Ascending aorta (tissue), 2 donors: Measurements from ENCODE around the gene MT1H. TPM values are rescaled to one million over a fixed set of nuclear protein-coding genes. Genes with fewer than 3 reads are reported as not detected.

Experiments used
- DNase-seq, 2 donors: peaks; one replicate each; pipeline ENCODE4 v3.0.0-alpha.2; 2019; ENCODE audit warnings: low spot score in 2 of 2
- H3K27ac ChIP-seq, 2 donors: fragments of 200-600 bp; sonication (generic); one replicate each; pipeline ENCODE4 v1.5.1; 2016 to 2017; ENCODE audit warnings: mild to moderate bottlenecking in 1 of 2
- H3K27me3 ChIP-seq: fragments of 200-600 bp; sonication (generic); one replicate; pipeline ENCODE4 v1.5.1; 2017
- H3K36me3 ChIP-seq, 2 donors: fragments of 200-600 bp; sonication (generic); one replicate each; pipeline ENCODE4 v1.5.1; 2016
- H3K4me1 ChIP-seq, 2 donors: fragments of 200-600 bp; sonication (generic); one replicate each; pipeline ENCODE4 v1.5.1; 2016 to 2017; ENCODE audit warnings: mild to moderate bottlenecking in 1 of 2
- H3K4me3 ChIP-seq, 2 donors: fragments of 200-600 bp; sonication (generic); one replicate each; pipeline ENCODE4 v1.5.1; 2016 to 2017; ENCODE audit warnings: mild to moderate bottlenecking in 1 of 2
- H3K9me3 ChIP-seq, 2 donors: fragments of 200-600 bp; sonication (generic); one replicate each; pipeline ENCODE4 v1.5.1; 2016
- CTCF ChIP-seq, 3 experiments: fragments of 200-600 bp in 2 of 3; fragments of 450-650 bp in 1 of 3; sonication (generic) in 2 of 3; IDR thresholded peaks; one replicate each; pipeline ENCODE4 v1.5.1; 2016 to 2019; ENCODE audit warnings: antibody characterized with exemption in 3 of 3, mild to moderate bottlenecking in 1 of 3, moderate library complexity in 1 of 3
- intact Hi-C: fragments of 100-400 bp; cut with DNase I; formaldehyde crosslinking; loops from one replicate; pipeline ENCODE4 v1.15.1; 2023
- total RNA-seq: library from RNA; depleted of rRNA; stranded (reverse); fragments of >200 nt; gene quantifications from one replicate; pipeline ENCODE4 v1.1.0, GENCODE V29; 2016

Gene MT1H
- total RNA-seq, 1 donor from 2014 or later = not detected

DNA sequence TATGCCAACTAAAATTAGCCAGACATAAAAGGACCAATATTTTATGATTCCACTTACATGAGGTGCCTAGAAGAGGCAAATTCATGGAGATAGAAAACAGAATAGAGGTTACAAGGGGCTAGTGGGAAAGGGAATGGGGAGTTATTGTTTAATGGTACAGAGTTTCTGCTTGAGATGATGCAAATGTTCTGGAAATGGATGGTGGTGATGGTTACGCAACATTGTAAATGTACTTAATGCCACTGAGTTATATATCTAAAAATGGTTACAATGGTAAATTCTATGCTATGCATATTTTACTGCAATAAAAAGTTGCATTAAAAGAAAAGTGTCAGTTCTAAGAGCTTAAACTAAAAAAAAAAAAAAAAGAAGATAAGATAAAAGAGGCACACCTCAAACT lies 30.6 kb downstream of the MT1H start:
- DNase-seq = no peak
- no peaks in the 10 kb centered on the region for H3K9me3 ChIP-seq
- H3K4me1 ChIP-seq = no peaks in the 10 kb centered on the region
- no peak for TF ChIP-seq CTCF (IDR thresholded peaks at IDR 0.05)
- intact Hi-C loops = no loop called here
- H3K27me3 ChIP-seq = no peaks in the 10 kb centered on the region
- no peaks in the 10 kb centered on the region for H3K36me3 ChIP-seq
- H3K27ac ChIP-seq = no peak overlapping the region
- no peak overlapping the region for H3K4me3 ChIP-seq

DNA sequence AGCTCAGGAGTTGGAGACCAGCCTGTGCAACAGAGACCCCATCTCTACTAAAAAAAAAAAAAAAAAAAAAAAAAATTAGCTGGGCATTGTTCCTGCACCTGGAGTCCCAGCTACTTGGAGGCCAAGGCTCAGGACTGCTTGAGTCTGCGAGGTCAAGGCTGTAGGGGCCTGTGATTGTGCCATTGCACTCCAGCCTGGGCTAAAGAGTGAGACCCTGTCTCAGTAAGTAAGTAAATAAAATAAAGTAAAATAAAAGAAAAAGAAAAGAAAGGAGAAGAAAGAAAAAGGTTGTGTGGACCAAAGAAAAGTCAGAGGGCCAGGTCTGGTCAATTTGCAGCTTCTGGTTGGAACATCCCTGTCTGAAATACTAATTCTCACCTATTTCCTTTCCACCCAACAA lies 31.0 kb downstream of the MT1H start:
- no peak for DNase-seq
- Histone ChIP-seq H3K27me3 (no peaks in the 10 kb centered on the region), H3K4me1 (no peaks in the 10 kb centered on the region), H3K27ac (no peak overlapping the region), H3K9me3 (no peaks in the 10 kb centered on the region), H3K36me3 (no peaks in the 10 kb centered on the region), H3K4me3 (no peak overlapping the region)
- TF ChIP-seq CTCF (IDR thresholded peaks at IDR 0.05) = no peak
- intact Hi-C loops = no loop called here

DNA sequence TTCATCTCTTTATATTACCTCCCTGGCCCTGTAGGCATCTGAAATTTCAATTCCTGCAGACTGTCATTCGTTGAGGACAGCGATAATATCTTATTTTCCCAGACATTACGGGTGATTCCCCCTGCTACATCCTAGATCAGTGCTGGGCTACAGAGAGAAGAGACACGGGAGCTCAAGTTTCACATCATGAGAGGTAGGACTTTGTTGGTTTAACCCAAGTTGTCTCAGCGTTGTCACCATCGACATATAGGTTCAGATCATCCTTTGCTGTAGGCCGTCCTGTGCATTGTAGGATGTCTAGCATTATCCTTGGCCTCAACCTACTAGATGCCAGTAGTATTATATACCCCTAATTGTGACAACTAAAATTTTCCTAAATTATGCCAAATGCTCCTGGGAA lies 31.9 kb downstream of the MT1H start:
- intact Hi-C loops = no loop called here
- H3K36me3 ChIP-seq = no peaks in the 10 kb centered on the region
- TF ChIP-seq CTCF (IDR thresholded peaks at IDR 0.05) = no peak
- H3K27me3 ChIP-seq = no peaks in the 10 kb centered on the region
- H3K4me1 ChIP-seq = no peaks in the 10 kb centered on the region
- H3K27ac ChIP-seq = no peak overlapping the region
- H3K9me3 ChIP-seq = no peaks in the 10 kb centered on the region
- H3K4me3 ChIP-seq = no peak overlapping the region
- no peak for DNase-seq

- intact Hi-C loops = loop anchor here (1.0 to 2.0 kb wide), 4 partner anchors 29 to 182 kb away; partner anchors contain the start of gene BBS2
- Histone ChIP-seq H3K4me1 (no peaks in the 10 kb centered on the region), H3K27me3 (no peaks in the 10 kb centered on the region), H3K27ac (no peak overlapping the region), H3K36me3 (no peaks in the 10 kb centered on the region), H3K9me3 (no peaks in the 10 kb centered on the region), H3K4me3 (no peak overlapping the region)
- no peak for TF ChIP-seq CTCF (IDR thresholded peaks at IDR 0.05)
- DNase-seq = no peak
Observed at GRCh38 chr16:56702836-56703235, 33.2 kb downstream of the MT1H start.

GRCh38 chr16:56708525-56709442 lies 39.2 kb downstream of the MT1H start:
- TF ChIP-seq CTCF (IDR thresholded peaks at IDR 0.05) = no peak
- Histone ChIP-seq H3K4me3 (no peak overlapping the region), H3K36me3 (no peaks in the 10 kb centered on the region), H3K4me1 (no peaks in the 10 kb centered on the region), H3K27ac (no peak overlapping the region), H3K27me3 (no peaks in the 10 kb centered on the region), H3K9me3 (no peaks in the 10 kb centered on the region)
- no peak for DNase-seq
- intact Hi-C loops = no loop called here
